HepG2 (cell line): ENCODE results near the gene CKAP5. TPM values are rescaled to one million over a fixed set of nuclear protein-coding genes. Genes with fewer than 3 reads are reported as not detected.

Experiments
- ATAC-seq: fragments of 200-7000 bp; cut with Tn5 transposase; 3 replicates; pipeline ENCODE4 v1.9.1; 2020; ENCODE audit warnings: mild to moderate bottlenecking, moderate library complexity
- BruUV-seq: library from RNA; stranded (reverse); fragments of 400-500 nt; replicated peaks from 2 replicates; lab custom pipeline; 2021; lab: Mats Ljungman, UMichigan
- CTCF ChIA-PET: fragments of 300-600 bp; formaldehyde crosslinking; extraction: SDS; loops from one replicate; lab custom pipeline; 2021; ENCODE audit warnings: low total read pairs, inconsistent platforms, low intra/inter-chr PET ratio; lab: Yijun Ruan, JAX
- POLR2A ChIA-PET: fragments of 350-600 bp; sonication (Branson Sonifier 250); formaldehyde crosslinking; loops from one replicate; lab custom pipeline; 2020; ENCODE audit warnings: antibody characterized with exemption, inconsistent platforms; lab: Yijun Ruan, JAX
- DNase-seq: peaks from one replicate; pipeline ENCODE4 v3.0.0-alpha.2; 2015; ENCODE audit warnings: low spot score
- FAIRE-seq: peaks from 3 replicates; lab custom pipeline; 2011; peaks lifted over from hg19 to GRCh38; lab: Jason Lieb, UNC
- H2AFZ ChIP-seq: one replicate; pipeline ENCODE4 v1.6.1; 2011; ENCODE audit warnings: low read length, inconsistent platforms
- H3K27ac ChIP-seq: fragments of 300-600 bp; 3 replicates; pipeline ENCODE4 v1.8.0; 2011; ENCODE audit warnings: mixed run types, mild to moderate bottlenecking, mixed read lengths, low read length, inconsistent platforms; ENCODE audit not compliant: insufficient read depth; ENCODE audit errors: extremely low read length
- H3K27me3 ChIP-seq, 2 experiments: fragments of 200-600 bp in 1 of 2; 2 replicates in 1 of 2; 3 replicates in 1 of 2; pipeline versions ENCODE4 v1.6.0 to v1.8.0; 2011; ENCODE audit warnings: low read length in 2 of 2, mild to moderate bottlenecking in 2 of 2, moderate library complexity in 2 of 2, inconsistent platforms in 1 of 2; ENCODE audit not compliant: insufficient read depth in 2 of 2, control insufficient read depth in 1 of 2
- H3K36me3 ChIP-seq, 2 experiments: fragments of 200-600 bp in 1 of 2; replicated peaks in 1 of 2; 2 replicates in 1 of 2; 3 replicates in 1 of 2; pipeline versions ENCODE4 v1.5.1 to v1.8.0; 2011; ENCODE audit warnings: low read length in 2 of 2, inconsistent platforms in 1 of 2; ENCODE audit not compliant: insufficient read depth in 2 of 2, control insufficient read depth in 1 of 2
- H3K4me1 ChIP-seq: 2 replicates; pipeline ENCODE4 v1.5.1; 2012; ENCODE audit warnings: low read length, inconsistent platforms; ENCODE audit not compliant: insufficient read depth
- H3K4me2 ChIP-seq: 2 replicates; pipeline ENCODE4 v1.6.0; 2011; ENCODE audit warnings: low read depth, low read length, inconsistent platforms
- H3K4me3 ChIP-seq, 3 experiments: fragments of 200-600 bp in 1 of 3; sonication (generic), shearing (Covaris generic) in 1 of 3; replicated peaks in 1 of 3; 2 replicates each; pipeline ENCODE4 v1.5.1; 2011 to 2016; ENCODE audit warnings: low read length in 3 of 3, inconsistent platforms in 2 of 3, low read depth in 2 of 3, mild to moderate bottlenecking in 2 of 3, control low read depth in 1 of 3, mixed read lengths in 1 of 3; ENCODE audit not compliant: insufficient read depth in 1 of 3
- H3K79me2 ChIP-seq: one replicate; pipeline ENCODE4 v1.6.1; 2011; ENCODE audit warnings: low read length, inconsistent platforms; ENCODE audit not compliant: insufficient read depth
- H3K9ac ChIP-seq: 2 replicates; pipeline ENCODE4 v1.6.0; 2011; ENCODE audit warnings: mild to moderate bottlenecking, low read depth, low read length, inconsistent platforms; ENCODE audit not compliant: insufficient read depth
- H3K9me3 ChIP-seq: 2 replicates; pipeline ENCODE4 v1.5.1; 2012; ENCODE audit warnings: mild to moderate bottlenecking, low read length
- H4K20me1 ChIP-seq: 2 replicates; pipeline ENCODE4 v1.6.0; 2011; ENCODE audit warnings: inconsistent platforms, mild to moderate bottlenecking, low read length, moderate library complexity; ENCODE audit not compliant: insufficient read depth
- ATF7 ChIP-seq, 2 experiments: fragments of 450-650 bp in 1 of 2; sonication (generic) in 1 of 2; formaldehyde crosslinking in 1 of 2; IDR thresholded peaks; 2 replicates each; pipeline versions ENCODE4 v1.4.0 to v1.6.1; 2016 to 2020; ENCODE audit warnings: antibody characterized with exemption in 1 of 2, mild to moderate bottlenecking in 1 of 2, missing genetic modification reagents in 1 of 2
- CENPBD1 ChIP-seq: sonication (generic); formaldehyde crosslinking; IDR thresholded peaks from 2 replicates; pipeline ENCODE4 v1.8.0; 2022; ENCODE audit warnings: missing genetic modification reagents, low read depth, mild to moderate bottlenecking, borderline replicate concordance
- CREB1 ChIP-seq, 2 experiments: fragments of 450-650 bp in 1 of 2; IDR thresholded peaks; 2 replicates each; pipeline ENCODE4 v1.6.1; 2016 to 2017; ENCODE audit warnings: control low read depth in 1 of 2, mild to moderate bottlenecking in 1 of 2, missing compliant biosample characterization in 1 of 2, missing genetic modification characterization in 1 of 2
- ZMYM4 ChIP-seq: sonication (generic); formaldehyde crosslinking; IDR thresholded peaks from 2 replicates; pipeline ENCODE4 v1.8.1; 2023; ENCODE audit warnings: mild to moderate bottlenecking, missing genetic modification reagents
- ZNF704 ChIP-seq: sonication (generic); formaldehyde crosslinking; IDR thresholded peaks from 2 replicates; pipeline ENCODE4 v1.8.1; 2023; ENCODE audit warnings: mild to moderate bottlenecking, inconsistent platforms, moderate library complexity, missing genetic modification reagents, borderline replicate concordance
- ZNF766 ChIP-seq: sonication (generic); formaldehyde crosslinking; IDR thresholded peaks from 2 replicates; pipeline ENCODE4 v1.5.0; 2020; ENCODE audit warnings: missing genetic modification reagents, borderline replicate concordance
- WGBS: methylation state at CpG from one replicate; pipeline ENCODE4 v1.1.6; 2017; ENCODE audit warnings: low lambda C conversion rate; 5-methylcytosine and 5-hydroxymethylcytosine counted together
- in situ Hi-C: cut with HindIII; loops from 2 replicates; pipeline ENCODE4 v1.10.0; 2017; ENCODE audit warnings: low pct_unique_long_range_greater_than_20kb; ENCODE audit not compliant: extremely low pct_ligation_motif_present
- intact Hi-C: fragments of 100-400 bp; cut with micrococcal nuclease; formaldehyde crosslinking; loops from one replicate; pipeline ENCODE4 v1.10.0; 2022; ENCODE audit not compliant: unreplicated experiment
- polyA plus RNA-seq, 8 experiments: library from polyadenylated mRNA; depleted of rRNA in 3 of 8; stranded (reverse) in 7 of 8; unstranded in 1 of 8; fragments of >200 nt; fragmentation: Illumina TruSeq in 4 of 8; extraction: Trizol in 4 of 8; gene quantifications; 2 replicates each; pipeline versions ENCODE4 v1.2.1 to v1.2.3, GENCODE V29; 2011 to 2016; ENCODE audit warnings: low read depth in 4 of 8, missing spikeins in 1 of 8, mixed read lengths in 1 of 8; ENCODE audit not compliant: insufficient read depth in 1 of 8
- total RNA-seq, 5 experiments: library from RNA; depleted of rRNA; stranded (reverse); fragments of >200 nt; fragmentation: Illumina TruSeq; extraction: Trizol; gene quantifications; 2 replicates each; pipeline ENCODE4 v1.2.3, GENCODE V29; 2016; ENCODE audit warnings: low read depth in 1 of 5
- TF ChIP-seq, protein P1 (sequence below): sonication (generic); formaldehyde crosslinking; IDR thresholded peaks from 2 replicates; pipeline ENCODE4 v1.4.0; 2020; ENCODE audit warnings: missing genetic modification reagents
- TF ChIP-seq, protein P2 (sequence below): sonication (generic); formaldehyde crosslinking; IDR thresholded peaks from 2 replicates; pipeline ENCODE4 v1.5.0; 2020; ENCODE audit warnings: mild to moderate bottlenecking, missing genetic modification reagents
- TF ChIP-seq, protein P3 (sequence below): IDR thresholded peaks from 2 replicates; pipeline ENCODE4 v1.6.1; 2016; ENCODE audit warnings: low read depth, borderline replicate concordance

Gene CKAP5
- total and polyA plus RNA-seq, 2 of the 13 experiments (the other 11 are each of a cell fraction or from before 2014, with no cell fraction given), result 79.2 to 103 TPM

DNA sequence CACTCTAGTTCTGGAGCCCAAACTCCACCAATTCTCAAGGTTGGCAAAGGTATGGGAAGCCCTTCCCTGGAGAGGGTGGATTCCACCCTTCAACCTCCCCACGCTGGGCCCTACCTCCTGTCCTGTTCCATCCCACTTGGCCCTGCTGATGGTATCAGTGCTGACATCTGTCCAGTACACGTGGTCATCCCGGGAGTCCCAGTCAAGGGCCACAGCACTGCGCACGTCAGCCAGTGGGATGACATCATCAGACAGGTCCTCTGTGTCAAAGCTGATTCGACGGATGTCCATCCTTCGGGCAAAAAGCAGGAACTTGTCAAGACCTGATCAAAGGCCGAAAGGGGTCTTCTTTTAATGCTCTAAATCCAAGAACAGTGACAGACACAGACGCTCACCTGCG lies 40.1 kb upstream of the CKAP5 start:
- ATAC-seq, result no peak
- no peak overlapping the region for H3K4me2 ChIP-seq

DNA sequence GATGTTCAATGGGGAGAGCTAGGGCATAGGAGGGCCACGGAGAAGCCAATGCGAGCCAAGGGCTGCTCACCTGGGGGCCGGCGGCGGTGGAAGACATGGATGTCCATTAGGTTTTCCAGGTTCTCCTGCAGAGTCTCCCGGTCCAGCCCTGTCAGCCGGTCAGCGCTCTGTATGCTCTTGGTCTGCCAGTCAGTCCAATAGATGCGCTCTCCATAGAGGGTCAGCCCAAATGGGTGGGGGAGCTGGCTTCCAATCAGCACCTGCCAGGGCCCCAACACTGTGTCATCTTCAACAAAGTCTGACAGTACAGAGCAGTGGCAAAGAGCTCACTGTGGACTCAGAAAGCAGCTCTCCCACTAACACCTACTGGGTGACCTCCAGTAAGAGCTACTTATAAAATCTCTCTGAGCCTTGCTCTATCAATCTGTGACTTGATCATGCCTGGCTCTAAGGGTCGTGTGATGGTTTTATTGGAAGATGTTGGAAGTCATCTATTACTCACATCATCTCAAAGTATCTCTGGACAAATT lies 33.0 kb upstream of the CKAP5 start:
- H3K4me2 ChIP-seq, result no peak overlapping the region
- in situ Hi-C loops, result no loop called here
- no peak overlapping the region for H3K4me3 ChIP-seq
- H3K36me3 ChIP-seq, result peaks cover 23 to 68% of the 10 kb centered on the region in 2 experiments
- ATAC-seq (no peak), FAIRE-seq (no peak), DNase-seq (no peak)
- WGBS, result 94% methylated on average over 6 of the region's 10 CpGs
- H4K20me1 ChIP-seq, result no peaks in the 10 kb centered on the region
- BruUV-seq, result no TSS peak
- no peaks in the 10 kb centered on the region for H3K4me1 ChIP-seq
- ChIA-PET CTCF (no interaction called here), POLR2A (no interaction called here)
- H3K27ac ChIP-seq, result no peak overlapping the region
- H3K9ac ChIP-seq, result no peak overlapping the region
- no peaks in the 10 kb centered on the region for H3K27me3 ChIP-seq
- H3K79me2 ChIP-seq, result no peaks in the 10 kb centered on the region
- H3K9me3 ChIP-seq, result no peaks in the 10 kb centered on the region
- no peak overlapping the region for H2AFZ ChIP-seq
- intact Hi-C loops, result no loop called here
- TF ChIP-seq CENPBD1 (CRISPR knock-in tag), result no peak
- TF ChIP-seq, protein P1, sequence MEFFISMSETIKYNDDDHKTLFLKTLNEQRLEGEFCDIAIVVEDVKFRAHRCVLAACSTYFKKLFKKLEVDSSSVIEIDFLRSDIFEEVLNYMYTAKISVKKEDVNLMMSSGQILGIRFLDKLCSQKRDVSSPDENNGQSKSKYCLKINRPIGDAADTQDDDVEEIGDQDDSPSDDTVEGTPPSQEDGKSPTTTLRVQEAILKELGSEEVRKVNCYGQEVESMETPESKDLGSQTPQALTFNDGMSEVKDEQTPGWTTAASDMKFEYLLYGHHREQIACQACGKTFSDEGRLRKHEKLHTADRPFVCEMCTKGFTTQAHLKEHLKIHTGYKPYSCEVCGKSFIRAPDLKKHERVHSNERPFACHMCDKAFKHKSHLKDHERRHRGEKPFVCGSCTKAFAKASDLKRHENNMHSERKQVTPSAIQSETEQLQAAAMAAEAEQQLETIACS (CRISPR knock-in tag), result no peak
- TF ChIP-seq, protein P2, sequence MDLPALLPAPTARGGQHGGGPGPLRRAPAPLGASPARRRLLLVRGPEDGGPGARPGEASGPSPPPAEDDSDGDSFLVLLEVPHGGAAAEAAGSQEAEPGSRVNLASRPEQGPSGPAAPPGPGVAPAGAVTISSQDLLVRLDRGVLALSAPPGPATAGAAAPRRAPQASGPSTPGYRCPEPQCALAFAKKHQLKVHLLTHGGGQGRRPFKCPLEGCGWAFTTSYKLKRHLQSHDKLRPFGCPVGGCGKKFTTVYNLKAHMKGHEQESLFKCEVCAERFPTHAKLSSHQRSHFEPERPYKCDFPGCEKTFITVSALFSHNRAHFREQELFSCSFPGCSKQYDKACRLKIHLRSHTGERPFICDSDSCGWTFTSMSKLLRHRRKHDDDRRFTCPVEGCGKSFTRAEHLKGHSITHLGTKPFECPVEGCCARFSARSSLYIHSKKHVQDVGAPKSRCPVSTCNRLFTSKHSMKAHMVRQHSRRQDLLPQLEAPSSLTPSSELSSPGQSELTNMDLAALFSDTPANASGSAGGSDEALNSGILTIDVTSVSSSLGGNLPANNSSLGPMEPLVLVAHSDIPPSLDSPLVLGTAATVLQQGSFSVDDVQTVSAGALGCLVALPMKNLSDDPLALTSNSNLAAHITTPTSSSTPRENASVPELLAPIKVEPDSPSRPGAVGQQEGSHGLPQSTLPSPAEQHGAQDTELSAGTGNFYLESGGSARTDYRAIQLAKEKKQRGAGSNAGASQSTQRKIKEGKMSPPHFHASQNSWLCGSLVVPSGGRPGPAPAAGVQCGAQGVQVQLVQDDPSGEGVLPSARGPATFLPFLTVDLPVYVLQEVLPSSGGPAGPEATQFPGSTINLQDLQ (CRISPR knock-in tag), result no peak
- TF ChIP-seq ZNF704, result no peak
- TF ChIP-seq ZNF766 (CRISPR knock-in tag), result no peak
- no peak for TF ChIP-seq ZMYM4

More for the DNA sequence above, 40.1 kb upstream of the CKAP5 start:
- 97% methylated on average over 11 of the region's 11 CpGs for WGBS
- Histone ChIP-seq H3K9ac (no peak overlapping the region), H3K4me3 (no peak overlapping the region), H3K27me3 (no peaks in the 10 kb centered on the region), H3K27ac (no peak overlapping the region), H2AFZ (no peak overlapping the region), H3K36me3 (peaks cover 13 to 54% of the 10 kb centered on the region in 2 experiments), H3K79me2 (no peaks in the 10 kb centered on the region), H4K20me1 (no peaks in the 10 kb centered on the region), H3K9me3 (no peaks in the 10 kb centered on the region), H3K4me1 (no peaks in the 10 kb centered on the region)
- in situ Hi-C loops, result loop anchor here (5.0 kb wide), 1 partner anchor 276 kb away; no protein-coding TSS in a partner anchor
- ChIA-PET POLR2A (no interaction called here), CTCF (no interaction called here)
- intact Hi-C loops, result no loop called here
- BruUV-seq, result no TSS peak
- DNase-seq, result no peak
- FAIRE-seq, result no peak
- TF ChIP-seq ATF7 (IDR thresholded peaks at IDR 0.05) (peak; percentile 88), ATF7 (CRISPR knock-in tag; IDR thresholded peaks at IDR 0.05) (no peak), CREB1 (IDR thresholded peaks at IDR 0.05) (0 out of 2 replicates have a peak, but pooled peaks have one; percentile 25), CREB1 (CRISPR knock-in tag; IDR thresholded peaks at IDR 0.05) (no peak)
- TF ChIP-seq, protein P3, sequence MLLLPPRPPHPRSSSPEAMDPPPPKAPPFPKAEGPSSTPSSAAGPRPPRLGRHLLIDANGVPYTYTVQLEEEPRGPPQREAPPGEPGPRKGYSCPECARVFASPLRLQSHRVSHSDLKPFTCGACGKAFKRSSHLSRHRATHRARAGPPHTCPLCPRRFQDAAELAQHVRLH (CRISPR knock-in tag), result no peak
